GM18873 (cell line): ENCODE data around the gene COG2.
"Not testable (repeated sequence)": the region's sequence is repeated elsewhere in the genome, so short reads cannot be mapped to it uniquely, and the experiment has no call there.

Experiments
- ATAC-seq: cut with Tn5 transposase; IDR thresholded peaks from one replicate; pipeline ENCODE4 v1.9.1; 2021; ENCODE audit warnings: mild to moderate bottlenecking, moderate library complexity, moderate number of reproducible peaks; ENCODE audit not compliant: unreplicated experiment, low FRiP score

COG2 gene

GRCh38 chr1:230712470-230712942 is 70.2 kb downstream of the COG2 start:
- no peak for ATAC-seq

- no peak for ATAC-seq
Measured at GRCh38 chr1:230713138-230713537, 70.9 kb downstream of the COG2 start.

- ATAC-seq: no peak
Measured at GRCh38 chr1:230713547-230713914, 71.2 kb downstream of the COG2 start.

GRCh38 chr1:230713915-230714764 is 71.9 kb downstream of the COG2 start, which contains the start of gene AGT:
AGT (minus strand) TSS chr1:230714122; CDS start chr1:230710823, 3,299 bp downstream.
- no peak for ATAC-seq

- no peak for ATAC-seq
Measured at GRCh38 chr1:230715510-230715909, 73.2 kb downstream of the COG2 start.

- ATAC-seq: not testable (repeated sequence)
Measured at GRCh38 chr1:230716453-230716852, 74.2 kb downstream of the COG2 start.

GRCh38 chr1:230717251-230717650 is 75.0 kb downstream of the COG2 start:
- ATAC-seq: no peak

GRCh38 chr1:230721849-230722522 is 79.7 kb downstream of the COG2 start:
- not testable (repeated sequence) for ATAC-seq

- no peak for ATAC-seq
Measured at GRCh38 chr1:230725256-230726012, 83.2 kb downstream of the COG2 start.

GRCh38 chr1:230728710-230729392 is 86.6 kb downstream of the COG2 start:
- no peak for ATAC-seq

GRCh38 chr1:230730977-230731376 is 88.7 kb downstream of the COG2 start:
- no peak for ATAC-seq

GRCh38 chr1:230735447-230735846 is 93.2 kb downstream of the COG2 start:
- ATAC-seq: no peak

- ATAC-seq: no peak
Measured at GRCh38 chr1:230737622-230738262, 95.5 kb downstream of the COG2 start.

- no peak for ATAC-seq
Measured at GRCh38 chr1:230739564-230740290, 97.4 kb downstream of the COG2 start.
